GM19239 (cell line): Measurements from ENCODE around the gene CALML3.
"Not testable (repeated sequence)": the region's sequence is repeated elsewhere in the genome, so short reads cannot be mapped to it uniquely, and the experiment has no call there.

Experiments
- DNase-seq: peaks from one replicate; pipeline ENCODE4 v3.0.0; 2011; ENCODE audit warnings: low spot score; ENCODE audit not compliant: insufficient read length
- FAIRE-seq: peaks from 2 replicates; lab custom pipeline; 2011; peaks lifted over from hg19 to GRCh38; lab: Jason Lieb, UNC

The CALML3 gene

GRCh38 chr10:5524641-5525560, at the start of gene CALML3:
TSS of gene CALML3 (plus strand) at chr10:5524961. CDS start at chr10:5525086, 125 bp downstream.
- no peak for FAIRE-seq
- DNase-seq: no peak

- DNase-seq, FAIRE-seq: not testable (repeated sequence)
These were observed 49.7 kb upstream of the CALML3 start for GRCh38 chr10:5475088-5475487.

GRCh38 chr10:5475974-5476807, 48.6 kb upstream of the CALML3 start:
- FAIRE-seq, DNase-seq: not testable (repeated sequence)

- no peak for FAIRE-seq
- no peak for DNase-seq
These were observed 47.7 kb upstream of the CALML3 start for GRCh38 chr10:5476918-5477525.

- no peak for DNase-seq
- FAIRE-seq: no peak
These were observed 46.6 kb upstream of the CALML3 start for GRCh38 chr10:5477948-5478693.

GRCh38 chr10:5478694-5479305, 46.0 kb upstream of the CALML3 start:
- DNase-seq (no peak), FAIRE-seq (no peak)

- no peak for FAIRE-seq
- no peak for DNase-seq
These were observed 45.1 kb upstream of the CALML3 start for GRCh38 chr10:5479481-5480161.

GRCh38 chr10:5480162-5480941, 44.4 kb upstream of the CALML3 start:
- no peak for DNase-seq
- FAIRE-seq: no peak

GRCh38 chr10:5481121-5481520, 43.6 kb upstream of the CALML3 start:
- no peak for DNase-seq
- no peak for FAIRE-seq

- FAIRE-seq: no peak
- no peak for DNase-seq
These were observed 42.7 kb upstream of the CALML3 start for GRCh38 chr10:5482016-5482415.

GRCh38 chr10:5484205-5484604, 40.6 kb upstream of the CALML3 start:
- FAIRE-seq: no peak
- DNase-seq: no peak

GRCh38 chr10:5485290-5485689, 39.5 kb upstream of the CALML3 start:
- no peak for FAIRE-seq
- no peak for DNase-seq

- DNase-seq (no peak), FAIRE-seq (no peak)
These were observed 38.6 kb upstream of the CALML3 start for GRCh38 chr10:5485948-5486852.

GRCh38 chr10:5486853-5487235, 37.9 kb upstream of the CALML3 start:
- no peak for FAIRE-seq
- no peak for DNase-seq

GRCh38 chr10:5488272-5489161, 36.2 kb upstream of the CALML3 start:
- no peak for DNase-seq

GRCh38 chr10:5490032-5490431, 34.7 kb upstream of the CALML3 start:
- DNase-seq: no peak
- FAIRE-seq: no peak

More at GRCh38 chr10:5488272-5489161, 36.2 kb upstream of the CALML3 start:
- FAIRE-seq: no peak
